Neural cell (in vitro differentiated cells): ENCODE data around the gene XXYLT1. TPM values are rescaled to one million over a fixed set of nuclear protein-coding genes. Genes with fewer than 3 reads are reported as not detected.

Source experiments
- H2AFZ ChIP-seq: fragments of 200-600, 300-800 bp; sonication (generic), shearing (Covaris generic); 2 replicates; pipeline ENCODE4 v1.6.0; 2014; ENCODE audit warnings: low read depth, mild to moderate bottlenecking, antibody characterized with exemption, low read length, moderate library complexity
- H3F3A ChIP-seq: fragments of 200-600 bp; shearing (Covaris generic); 2 replicates; pipeline ENCODE4 v1.6.1; 2016; ENCODE audit warnings: mild to moderate bottlenecking, moderate library complexity, mixed read lengths, antibody characterized with exemption, low read length; ENCODE audit not compliant: insufficient read depth, poor library complexity, severe bottlenecking
- H3K27ac ChIP-seq: fragments of 200-600, 300-800 bp; sonication (generic), shearing (Covaris generic); 2 replicates; pipeline ENCODE4 v1.5.1; 2014; ENCODE audit warnings: mild to moderate bottlenecking, low read length, moderate library complexity
- H3K27me3 ChIP-seq: fragments of 300-800, 200-600 bp; sonication (generic), shearing (Covaris generic); 2 replicates; pipeline ENCODE4 v1.6.0; 2014; ENCODE audit warnings: mild to moderate bottlenecking, low read depth, low read length, moderate library complexity; ENCODE audit not compliant: insufficient read depth
- H3K36me3 ChIP-seq: fragments of 300-800, 200-600 bp; sonication (generic), shearing (Covaris generic); 2 replicates; pipeline ENCODE4 v1.5.1; 2014; ENCODE audit warnings: mild to moderate bottlenecking, antibody characterized with exemption, low read length, moderate library complexity; ENCODE audit not compliant: insufficient read depth
- H3K4me2 ChIP-seq: fragments of 300-800, 200-600 bp; sonication (generic), shearing (Covaris generic); 2 replicates; pipeline ENCODE4 v1.6.0; 2014; ENCODE audit warnings: mild to moderate bottlenecking, low read length
- H3K4me3 ChIP-seq: fragments of 300-800, 200-600 bp; sonication (generic), shearing (Covaris generic); 2 replicates; pipeline ENCODE4 v1.5.1; 2014; ENCODE audit warnings: mild to moderate bottlenecking, low read length, moderate library complexity
- H3K79me2 ChIP-seq: fragments of 200-600 bp; shearing (Covaris generic); replicated peaks from 2 replicates; pipeline ENCODE4 v1.6.0; 2014; ENCODE audit warnings: mild to moderate bottlenecking, low read length, moderate library complexity; ENCODE audit not compliant: insufficient read depth
- H3K9ac ChIP-seq: fragments of 300-800, 200-600 bp; sonication (generic), shearing (Covaris generic); 2 replicates; pipeline ENCODE4 v1.6.1; 2016; ENCODE audit warnings: mild to moderate bottlenecking, low read length, mixed read lengths
- H3K9me2 ChIP-seq: fragments of 200-600 bp; shearing (Covaris generic); 2 replicates; pipeline ENCODE4 v1.6.1; 2016; ENCODE audit warnings: mild to moderate bottlenecking, low read length, mixed read lengths; ENCODE audit not compliant: insufficient read depth
- H3K9me3 ChIP-seq: fragments of 200-600, 300-800 bp; sonication (generic), shearing (Covaris generic); 2 replicates; pipeline ENCODE4 v1.6.1; 2016; ENCODE audit warnings: mild to moderate bottlenecking, mixed run types, low read length, moderate library complexity, mixed read lengths
- H4K20me1 ChIP-seq: fragments of 200-600 bp; shearing (Covaris generic); 2 replicates; pipeline ENCODE4 v1.6.1; 2016; ENCODE audit warnings: mild to moderate bottlenecking, mixed run types; ENCODE audit not compliant: insufficient read depth
- EP300 ChIP-seq: fragments of 450-650 bp; conservative IDR thresholded peaks from 2 replicates; pipeline ENCODE4 v1.6.1; 2014; ENCODE audit warnings: antibody characterized with exemption, mild to moderate bottlenecking, moderate library complexity; ENCODE audit not compliant: poor library complexity, severe bottlenecking
- EZH2 ChIP-seq: fragments of 200-600, 300-800 bp; shearing (Covaris generic), sonication (generic); IDR thresholded peaks from 2 replicates; pipeline ENCODE4 v1.6.1; 2014; ENCODE audit warnings: antibody characterized with exemption, low read length, borderline replicate concordance, mild to moderate bottlenecking; ENCODE audit not compliant: insufficient read depth, poor library complexity, severe bottlenecking
- MXI1 ChIP-seq: fragments of 450-650 bp; conservative IDR thresholded peaks from 2 replicates; pipeline ENCODE4 v1.6.1; 2014; ENCODE audit warnings: antibody characterized with exemption, mild to moderate bottlenecking; ENCODE audit not compliant: poor library complexity, severe bottlenecking
- POLR2AphosphoS5 ChIP-seq: IDR thresholded peaks from 2 replicates; pipeline ENCODE4 v1.6.1; 2012
- RAD21 ChIP-seq: fragments of 450-650 bp; conservative IDR thresholded peaks from 2 replicates; pipeline ENCODE4 v1.6.1; 2014; ENCODE audit warnings: antibody characterized with exemption, mild to moderate bottlenecking, moderate library complexity
- SMC3 ChIP-seq: fragments of 450-650 bp; conservative IDR thresholded peaks from 2 replicates; pipeline ENCODE4 v1.6.1; 2014; ENCODE audit warnings: antibody characterized with exemption, mild to moderate bottlenecking, moderate library complexity; ENCODE audit not compliant: poor library complexity
- TAF1 ChIP-seq: IDR thresholded peaks from 2 replicates; pipeline ENCODE4 v1.6.1; 2012; ENCODE audit warnings: low read depth
- polyA plus RNA-seq: library from polyadenylated mRNA; depleted of rRNA; stranded (reverse); fragments of >200 nt; gene quantifications from 2 replicates; pipeline ENCODE4 v1.2.3, GENCODE V29; 2014
- TF ChIP-seq, protein P1 (sequence below): IDR thresholded peaks from 2 replicates; pipeline ENCODE4 v1.6.1; 2012; ENCODE audit warnings: borderline replicate concordance
- TF ChIP-seq, protein P2 (sequence below): fragments of 450-650 bp; IDR thresholded peaks from 2 replicates; pipeline ENCODE4 v1.5.1; 2014; ENCODE audit warnings: antibody characterized with exemption, mild to moderate bottlenecking, moderate library complexity; ENCODE audit not compliant: poor library complexity, severe bottlenecking

Gene XXYLT1
- polyA plus RNA-seq, 1 donor from 2014 or later, result 25.4 TPM

DNA sequence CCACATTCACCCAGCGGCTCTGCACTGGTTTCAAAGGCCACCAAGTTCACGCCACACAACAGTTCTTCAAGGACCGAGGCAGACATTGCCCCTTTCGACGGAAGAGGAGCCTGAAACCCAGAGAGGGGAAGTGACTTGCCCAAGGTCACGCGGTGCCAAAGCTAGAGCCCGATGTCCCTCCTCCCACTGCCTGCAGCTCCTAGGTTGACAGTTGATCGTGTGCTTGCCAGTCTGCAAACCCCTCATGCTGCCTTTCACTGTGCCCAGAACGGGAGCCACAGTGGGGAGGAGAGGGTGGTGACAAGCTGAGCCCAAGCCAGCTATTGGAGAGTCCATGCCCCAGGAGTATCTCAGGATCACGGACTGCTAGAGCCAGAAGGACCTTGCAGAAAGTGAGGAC is 230.9 kb downstream of the XXYLT1 start:
- no peak overlapping the region for H3K4me2 ChIP-seq
- H3K4me3 ChIP-seq, result no peak overlapping the region
- H3K79me2 ChIP-seq, result no peaks in the 10 kb centered on the region
- no peaks in the 10 kb centered on the region for H3K36me3 ChIP-seq
- no peaks in the 10 kb centered on the region for H4K20me1 ChIP-seq
- H2AFZ ChIP-seq, result no peak overlapping the region
- H3K9ac ChIP-seq, result no peak overlapping the region
- no peaks in the 10 kb centered on the region for H3K27me3 ChIP-seq
- no peaks in the 10 kb centered on the region for H3F3A ChIP-seq
- H3K9me3 ChIP-seq, result no peaks in the 10 kb centered on the region
- TF ChIP-seq TAF1 (no peak), POLR2AphosphoS5 (no peak), RAD21 (no peak), EZH2 (no peak), EP300 (no peak), MXI1 (no peak), SMC3 (no peak)
- TF ChIP-seq, protein P1, sequence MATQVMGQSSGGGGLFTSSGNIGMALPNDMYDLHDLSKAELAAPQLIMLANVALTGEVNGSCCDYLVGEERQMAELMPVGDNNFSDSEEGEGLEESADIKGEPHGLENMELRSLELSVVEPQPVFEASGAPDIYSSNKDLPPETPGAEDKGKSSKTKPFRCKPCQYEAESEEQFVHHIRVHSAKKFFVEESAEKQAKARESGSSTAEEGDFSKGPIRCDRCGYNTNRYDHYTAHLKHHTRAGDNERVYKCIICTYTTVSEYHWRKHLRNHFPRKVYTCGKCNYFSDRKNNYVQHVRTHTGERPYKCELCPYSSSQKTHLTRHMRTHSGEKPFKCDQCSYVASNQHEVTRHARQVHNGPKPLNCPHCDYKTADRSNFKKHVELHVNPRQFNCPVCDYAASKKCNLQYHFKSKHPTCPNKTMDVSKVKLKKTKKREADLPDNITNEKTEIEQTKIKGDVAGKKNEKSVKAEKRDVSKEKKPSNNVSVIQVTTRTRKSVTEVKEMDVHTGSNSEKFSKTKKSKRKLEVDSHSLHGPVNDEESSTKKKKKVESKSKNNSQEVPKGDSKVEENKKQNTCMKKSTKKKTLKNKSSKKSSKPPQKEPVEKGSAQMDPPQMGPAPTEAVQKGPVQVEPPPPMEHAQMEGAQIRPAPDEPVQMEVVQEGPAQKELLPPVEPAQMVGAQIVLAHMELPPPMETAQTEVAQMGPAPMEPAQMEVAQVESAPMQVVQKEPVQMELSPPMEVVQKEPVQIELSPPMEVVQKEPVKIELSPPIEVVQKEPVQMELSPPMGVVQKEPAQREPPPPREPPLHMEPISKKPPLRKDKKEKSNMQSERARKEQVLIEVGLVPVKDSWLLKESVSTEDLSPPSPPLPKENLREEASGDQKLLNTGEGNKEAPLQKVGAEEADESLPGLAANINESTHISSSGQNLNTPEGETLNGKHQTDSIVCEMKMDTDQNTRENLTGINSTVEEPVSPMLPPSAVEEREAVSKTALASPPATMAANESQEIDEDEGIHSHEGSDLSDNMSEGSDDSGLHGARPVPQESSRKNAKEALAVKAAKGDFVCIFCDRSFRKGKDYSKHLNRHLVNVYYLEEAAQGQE, result no peak
- TF ChIP-seq, protein P2, sequence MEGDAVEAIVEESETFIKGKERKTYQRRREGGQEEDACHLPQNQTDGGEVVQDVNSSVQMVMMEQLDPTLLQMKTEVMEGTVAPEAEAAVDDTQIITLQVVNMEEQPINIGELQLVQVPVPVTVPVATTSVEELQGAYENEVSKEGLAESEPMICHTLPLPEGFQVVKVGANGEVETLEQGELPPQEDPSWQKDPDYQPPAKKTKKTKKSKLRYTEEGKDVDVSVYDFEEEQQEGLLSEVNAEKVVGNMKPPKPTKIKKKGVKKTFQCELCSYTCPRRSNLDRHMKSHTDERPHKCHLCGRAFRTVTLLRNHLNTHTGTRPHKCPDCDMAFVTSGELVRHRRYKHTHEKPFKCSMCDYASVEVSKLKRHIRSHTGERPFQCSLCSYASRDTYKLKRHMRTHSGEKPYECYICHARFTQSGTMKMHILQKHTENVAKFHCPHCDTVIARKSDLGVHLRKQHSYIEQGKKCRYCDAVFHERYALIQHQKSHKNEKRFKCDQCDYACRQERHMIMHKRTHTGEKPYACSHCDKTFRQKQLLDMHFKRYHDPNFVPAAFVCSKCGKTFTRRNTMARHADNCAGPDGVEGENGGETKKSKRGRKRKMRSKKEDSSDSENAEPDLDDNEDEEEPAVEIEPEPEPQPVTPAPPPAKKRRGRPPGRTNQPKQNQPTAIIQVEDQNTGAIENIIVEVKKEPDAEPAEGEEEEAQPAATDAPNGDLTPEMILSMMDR, result no peak
- H3K9me2 ChIP-seq, result no peaks in the 10 kb centered on the region
- H3K27ac ChIP-seq, result no peak overlapping the region

GRCh38 chr3:195039180-195039843 is 231.6 kb downstream of the XXYLT1 start:
- no peaks in the 10 kb centered on the region for H3K9me3 ChIP-seq
- no peaks in the 10 kb centered on the region for H3K36me3 ChIP-seq
- no peak overlapping the region for H3K9ac ChIP-seq
- no peaks in the 10 kb centered on the region for H3K9me2 ChIP-seq
- TF ChIP-seq TAF1 (no peak), RAD21 (no peak), SMC3 (no peak), MXI1 (no peak), EZH2 (no peak), POLR2AphosphoS5 (no peak), EP300 (no peak)
- TF ChIP-seq, protein P1, result no peak
- TF ChIP-seq, protein P2, result no peak
- H3F3A ChIP-seq, result no peaks in the 10 kb centered on the region
- H3K79me2 ChIP-seq, result no peaks in the 10 kb centered on the region
- H3K4me2 ChIP-seq, result no peak overlapping the region
- no peaks in the 10 kb centered on the region for H4K20me1 ChIP-seq
- H2AFZ ChIP-seq, result no peak overlapping the region
- H3K27me3 ChIP-seq, result no peaks in the 10 kb centered on the region
- H3K4me3 ChIP-seq, result no peak overlapping the region
- no peak overlapping the region for H3K27ac ChIP-seq
